NB4 (cell line): ENCODE results near the gene PRDX4.

Experiments
- CTCF ChIP-seq: IDR thresholded peaks from one replicate; pipeline ENCODE4 v1.5.1; 2012; ENCODE audit warnings: low read depth, low read length
- MAX ChIP-seq: IDR thresholded peaks from 2 replicates; pipeline ENCODE4 v1.6.1; 2011; ENCODE audit warnings: low read depth, low read length

- TF ChIP-seq CTCF = no peak
- no peak for TF ChIP-seq MAX
These were observed 8.0 kb upstream of the PRDX4 start for GRCh38 chrX:23659339-23659738.
